HCT116 (cell line): ENCODE data around the gene ANKRD55. TPM values are rescaled to one million over a fixed set of nuclear protein-coding genes. Genes with fewer than 3 reads are reported as not detected.

ENCODE experiments used
- ATAC-seq: fragments of 200-7000 bp; cut with Tn5 transposase; 2 replicates; pipeline ENCODE4 v1.9.1; 2020; ENCODE audit warnings: mild to moderate bottlenecking, moderate library complexity
- BruUV-seq: library from RNA; stranded (reverse); fragments of 400-500 nt; replicated peaks from 2 replicates; lab custom pipeline; 2021; lab: Mats Ljungman, UMichigan
- CTCF ChIA-PET: fragments of 300-600 bp; sonication (Branson Sonifier 250); formaldehyde crosslinking; loops from one replicate; lab custom pipeline; 2021; ENCODE audit warnings: antibody characterized with exemption; lab: Charles Lee
- POLR2A ChIA-PET: fragments of 300-600, 350-600 bp; sonication (Branson Sonifier 250); formaldehyde crosslinking; loops from one replicate; lab custom pipeline; 2021; ENCODE audit warnings: antibody characterized with exemption; lab: Charles Lee
- RAD21 ChIA-PET, 2 experiments: fragments of 300-600 bp; sonication (Branson Sonifier 250); formaldehyde crosslinking; loops; one replicate each; lab custom pipeline; 2023; ENCODE audit warnings: low total read pairs in 2 of 2; ENCODE audit not compliant: uncharacterized antibody in 2 of 2, unreplicated experiment in 2 of 2, low non-redundant PET in 1 of 2; lab: Charles Lee
- DNase-seq: peaks from one replicate; pipeline ENCODE4 v3.0.0-alpha.2; 2010; ENCODE audit warnings: low read depth, low spot score
- H2AFZ ChIP-seq: fragments of 200-600 bp; shearing (Covaris generic), sonication (generic); 2 replicates; pipeline ENCODE4 v1.6.1; 2017; ENCODE audit warnings: low read depth, mixed run types, mixed read lengths, antibody characterized with exemption, low read length; ENCODE audit not compliant: poor library complexity, severe bottlenecking
- H3K27ac ChIP-seq: 2 replicates; pipeline ENCODE4 v1.5.1; 2012; ENCODE audit warnings: low read depth, low read length
- H3K27me3 ChIP-seq: fragments of 200-600 bp; sonication (generic); 2 replicates; pipeline ENCODE4 v1.6.1; 2016; ENCODE audit warnings: mixed run types, low read length, mixed read lengths; ENCODE audit not compliant: insufficient read depth
- H3K36me3 ChIP-seq, 2 experiments: fragments of 200-500 bp in 1 of 2; fragments of 200-600 bp in 1 of 2; sonication (Bioruptor generic) in 1 of 2; sonication (generic) in 1 of 2; 2 replicates each; pipeline versions ENCODE4 v1.5.1 to v1.6.1; 2014 to 2016; ENCODE audit warnings: low read length in 2 of 2, inconsistent platforms in 1 of 2, mixed read lengths in 1 of 2, mixed run types in 1 of 2; ENCODE audit not compliant: insufficient read depth in 2 of 2, control insufficient read depth in 1 of 2
- H3K4me1 ChIP-seq, 2 experiments: fragments of 200-600 bp in 1 of 2; sonication (generic) in 1 of 2; 2 replicates each; pipeline versions ENCODE4 v1.5.1 to v1.6.1; 2012 to 2017; ENCODE audit warnings: low read length in 2 of 2, inconsistent platforms in 1 of 2, mild to moderate bottlenecking in 1 of 2, mixed read lengths in 1 of 2, mixed run types in 1 of 2, moderate library complexity in 1 of 2; ENCODE audit not compliant: insufficient read depth in 2 of 2, control insufficient read depth in 1 of 2
- H3K4me2 ChIP-seq: fragments of 200-600 bp; sonication (generic); 2 replicates; pipeline ENCODE4 v1.6.1; 2017; ENCODE audit warnings: mixed run types, low read length, mixed read lengths
- H3K4me3 ChIP-seq, 2 experiments: fragments of 200-600 bp in 1 of 2; sonication (generic) in 1 of 2; replicated peaks in 1 of 2; 2 replicates each; pipeline ENCODE4 v1.5.1; 2011 to 2016; ENCODE audit warnings: low read length in 2 of 2, control low read depth in 1 of 2, low read depth in 1 of 2, mild to moderate bottlenecking in 1 of 2, mixed read lengths in 1 of 2, mixed run types in 1 of 2
- H3K79me2 ChIP-seq: fragments of 200-600 bp; sonication (generic); 2 replicates; pipeline ENCODE4 v1.6.1; 2017; ENCODE audit warnings: mild to moderate bottlenecking, mixed run types, low read length, moderate library complexity, mixed read lengths; ENCODE audit not compliant: insufficient read depth
- H3K9ac ChIP-seq: fragments of 200-600 bp; sonication (generic); 2 replicates; pipeline ENCODE4 v1.6.1; 2016; ENCODE audit warnings: low read length, mixed read lengths
- H3K9me2 ChIP-seq: fragments of 200-600 bp; sonication (generic), shearing (Covaris generic); 2 replicates; pipeline ENCODE4 v1.6.1; 2017; ENCODE audit warnings: mixed run types, mild to moderate bottlenecking, moderate library complexity; ENCODE audit not compliant: insufficient read depth
- H3K9me3 ChIP-seq, 2 experiments: fragments of 200-500 bp in 1 of 2; fragments of 200-600 bp in 1 of 2; sonication (Bioruptor generic) in 1 of 2; sonication (generic) in 1 of 2; 2 replicates each; pipeline ENCODE4 v1.6.1; 2014 to 2017; ENCODE audit warnings: low read length in 2 of 2, mixed read lengths in 2 of 2, inconsistent platforms in 1 of 2, low read depth in 1 of 2, mild to moderate bottlenecking in 1 of 2, mixed run types in 1 of 2, moderate library complexity in 1 of 2; ENCODE audit not compliant: control insufficient read depth in 1 of 2, insufficient read depth in 1 of 2
- H4K20me1 ChIP-seq: fragments of 200-600 bp; sonication (generic), shearing (Covaris generic); 2 replicates; pipeline ENCODE4 v1.6.1; 2017; ENCODE audit warnings: mixed run types, mild to moderate bottlenecking, moderate library complexity; ENCODE audit not compliant: insufficient read depth
- ELF1 ChIP-seq: IDR thresholded peaks from 2 replicates; pipeline ENCODE4 v1.6.1; 2012; ENCODE audit warnings: low read depth, borderline replicate concordance
- EZH2 ChIP-seq: fragments of 200-600 bp; sonication (generic); IDR thresholded peaks from 2 replicates; pipeline ENCODE4 v1.6.1; 2017; ENCODE audit warnings: antibody characterized with exemption, mixed run types
- RAD21 ChIP-seq: IDR thresholded peaks from 2 replicates; pipeline ENCODE4 v1.6.1; 2012; ENCODE audit warnings: low read depth, mild to moderate bottlenecking
- YY1 ChIP-seq: IDR thresholded peaks from 2 replicates; pipeline ENCODE4 v1.6.1; 2011; ENCODE audit warnings: low read length, low read depth, moderate library complexity, mild to moderate bottlenecking; ENCODE audit not compliant: insufficient replicate concordance; ENCODE audit errors: extremely low read depth
- intact Hi-C: fragments of 100-400 bp; cut with micrococcal nuclease; formaldehyde crosslinking; loops from 2 replicates; pipeline ENCODE4 v1.10.0; 2022
- total RNA-seq: library from RNA; stranded (reverse); gene quantifications from one replicate; pipeline ENCODE4 v1.2.1, GENCODE V29; 2021; ENCODE audit not compliant: unreplicated experiment
- TF ChIP-seq, protein P1 (sequence below), 3 experiments: fragments of 200-600 bp in 1 of 3; sonication (generic) in 1 of 3; IDR thresholded peaks in 2 of 3; conservative IDR thresholded peaks in 1 of 3; 2 replicates each; pipeline ENCODE4 v1.5.1; 2012 to 2017; ENCODE audit warnings: low read depth in 2 of 3, low read length in 2 of 3, antibody characterized with exemption in 1 of 3, borderline replicate concordance in 1 of 3, control low read depth in 1 of 3, mild to moderate bottlenecking in 1 of 3, mixed read lengths in 1 of 3, mixed run types in 1 of 3, moderate library complexity in 1 of 3; ENCODE audit not compliant: insufficient read depth in 1 of 3

Gene ANKRD55
- total RNA-seq, 1 experiment from 2014 or later: not detected

DNA sequence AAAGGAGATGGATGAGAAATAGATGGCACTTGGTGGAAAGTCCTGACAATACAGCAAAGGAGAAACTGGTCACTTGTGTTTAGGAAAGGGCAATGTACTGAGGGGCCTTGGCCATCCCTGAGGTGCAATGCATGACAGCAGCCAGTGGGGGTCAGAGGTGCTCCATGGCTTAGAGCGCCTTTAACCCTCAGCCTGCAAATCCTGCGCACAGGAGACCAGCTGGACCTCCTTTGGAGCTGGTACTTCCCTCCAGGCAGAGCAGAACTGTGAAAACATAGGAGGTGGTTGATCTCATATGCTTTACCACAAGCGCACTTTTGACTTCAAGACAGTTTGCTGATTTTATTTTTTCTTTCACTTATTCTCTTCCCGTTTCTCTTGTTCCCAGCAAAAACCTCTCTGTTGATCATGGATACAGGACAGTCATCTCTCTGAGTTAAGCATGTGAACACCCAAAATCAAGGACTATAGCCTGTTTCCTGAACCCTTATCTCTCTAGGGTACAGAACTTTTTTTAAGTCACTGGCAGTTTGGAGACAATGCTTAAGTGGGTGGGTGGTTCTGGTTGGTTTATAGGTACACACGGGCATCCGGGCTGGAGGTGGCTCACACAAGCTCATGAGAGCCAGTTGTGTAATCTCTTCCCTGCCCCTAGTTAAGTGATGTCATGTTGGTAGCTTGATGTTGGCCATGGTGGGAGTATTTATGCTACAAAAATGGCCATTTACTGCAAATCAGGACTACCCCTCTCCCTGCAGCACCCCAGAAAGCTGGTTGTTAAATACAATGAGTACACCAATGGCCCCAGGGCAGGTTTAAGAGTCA lies 37.6 kb upstream of the ANKRD55 start:
- Histone ChIP-seq H3K4me3 (no peak overlapping the region), H4K20me1 (no peaks in the 10 kb centered on the region), H3K36me3 (no peaks in the 10 kb centered on the region), H3K27me3 (no peaks in the 10 kb centered on the region), H3K9me3 (no peaks in the 10 kb centered on the region), H3K9me2 (no peaks in the 10 kb centered on the region), H3K4me2 (no peak overlapping the region), H3K9ac (no peak overlapping the region), H3K27ac (no peak overlapping the region), H2AFZ (peak overlapping the region; percentile 71), H3K79me2 (no peaks in the 10 kb centered on the region), H3K4me1 (no peaks in the 10 kb centered on the region)
- TF ChIP-seq ELF1 (no peak), YY1 (no peak), RAD21 (peak; percentile 96), EZH2 (no peak)
- TF ChIP-seq, protein P1, sequence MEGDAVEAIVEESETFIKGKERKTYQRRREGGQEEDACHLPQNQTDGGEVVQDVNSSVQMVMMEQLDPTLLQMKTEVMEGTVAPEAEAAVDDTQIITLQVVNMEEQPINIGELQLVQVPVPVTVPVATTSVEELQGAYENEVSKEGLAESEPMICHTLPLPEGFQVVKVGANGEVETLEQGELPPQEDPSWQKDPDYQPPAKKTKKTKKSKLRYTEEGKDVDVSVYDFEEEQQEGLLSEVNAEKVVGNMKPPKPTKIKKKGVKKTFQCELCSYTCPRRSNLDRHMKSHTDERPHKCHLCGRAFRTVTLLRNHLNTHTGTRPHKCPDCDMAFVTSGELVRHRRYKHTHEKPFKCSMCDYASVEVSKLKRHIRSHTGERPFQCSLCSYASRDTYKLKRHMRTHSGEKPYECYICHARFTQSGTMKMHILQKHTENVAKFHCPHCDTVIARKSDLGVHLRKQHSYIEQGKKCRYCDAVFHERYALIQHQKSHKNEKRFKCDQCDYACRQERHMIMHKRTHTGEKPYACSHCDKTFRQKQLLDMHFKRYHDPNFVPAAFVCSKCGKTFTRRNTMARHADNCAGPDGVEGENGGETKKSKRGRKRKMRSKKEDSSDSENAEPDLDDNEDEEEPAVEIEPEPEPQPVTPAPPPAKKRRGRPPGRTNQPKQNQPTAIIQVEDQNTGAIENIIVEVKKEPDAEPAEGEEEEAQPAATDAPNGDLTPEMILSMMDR (IDR thresholded peaks at IDR 0.05 in 2 of 3, conservative IDR thresholded peaks at IDR 0.05 in 1 of 3; ENCODE audit: borderline replicate concordance in 1 of 3, insufficient read depth in 1 of 3, low read depth in 2 of 3, low read length in 2 of 3): peak; percentile 82 to 99 (median 96)
- intact Hi-C loops: loop anchor here (1.0 to 5.0 kb wide), 5 partner anchors 568 to 1007 kb away; no protein-coding TSS in a partner anchor
- BruUV-seq: no TSS peak
- ATAC-seq: peak; percentile 99
- CTCF ChIA-PET: interaction anchor here (0.6 to 7.8 kb wide), 20 partner anchors 33 to 1007 kb away, joined by 3 to 124 read pairs (median 4); no protein-coding TSS in a partner anchor
- DNase-seq: peak; percentile 62
- POLR2A ChIA-PET: interaction anchor here (1.0 kb wide), 1 partner anchor 568 kb away, joined by 7 read pairs; no protein-coding TSS in a partner anchor
- RAD21 ChIA-PET: interaction anchor here (0.6 to 1.5 kb wide), 10 partner anchors 544 to 1006 kb away, joined by 3 to 24 read pairs (median 4); partner anchors contain the start of gene MAP3K1 (in 1 of the 2)
